Chondrocyte (in vitro differentiated cells): ENCODE measurements around the gene CCDC171. TPM values are rescaled to one million over a fixed set of nuclear protein-coding genes. Genes with fewer than 3 reads are reported as not detected.

Experiments used
- DNase-seq: peaks from one replicate; pipeline ENCODE4 v3.0.0; 2021; ENCODE audit warnings: mixed read lengths, low spot score
- H3K27ac Mint-ChIP-seq: one replicate; pipeline ENCODE4 v1.8.0; 2021; ENCODE audit warnings: mild to moderate bottlenecking, moderate library complexity, mixed read lengths; ENCODE audit not compliant: unreplicated experiment
- H3K27me3 Mint-ChIP-seq: 2 replicates; pipeline ENCODE4 v1.8.0; 2021; ENCODE audit warnings: low read depth, mixed read lengths
- H3K36me3 Mint-ChIP-seq: 2 replicates; pipeline ENCODE4 v1.8.0; 2021; ENCODE audit warnings: low read depth, mixed read lengths
- H3K4me1 Mint-ChIP-seq: 2 replicates; pipeline ENCODE4 v1.8.0; 2021; ENCODE audit warnings: low read depth, mild to moderate bottlenecking, mixed read lengths
- H3K4me3 Mint-ChIP-seq: one replicate; pipeline ENCODE4 v1.8.0; 2021; ENCODE audit warnings: mild to moderate bottlenecking, moderate library complexity, mixed read lengths; ENCODE audit not compliant: unreplicated experiment
- H3K9me3 Mint-ChIP-seq: 2 replicates; pipeline ENCODE4 v1.8.0; 2021; ENCODE audit warnings: low read depth, mixed read lengths
- CTCF ChIP-seq: fragments of 200-600 bp; sonication (generic); IDR thresholded peaks from 2 replicates; pipeline ENCODE4 v1.5.0; 2021; ENCODE audit warnings: antibody characterized with exemption, mild to moderate bottlenecking, moderate library complexity
- total RNA-seq: library from RNA; stranded (reverse); gene quantifications from 3 replicates; pipeline ENCODE4 v1.2.1, GENCODE V29; 2021

CCDC171 gene
- total RNA-seq, 1 donor from 2014 or later, result 3.2 TPM

DNA sequence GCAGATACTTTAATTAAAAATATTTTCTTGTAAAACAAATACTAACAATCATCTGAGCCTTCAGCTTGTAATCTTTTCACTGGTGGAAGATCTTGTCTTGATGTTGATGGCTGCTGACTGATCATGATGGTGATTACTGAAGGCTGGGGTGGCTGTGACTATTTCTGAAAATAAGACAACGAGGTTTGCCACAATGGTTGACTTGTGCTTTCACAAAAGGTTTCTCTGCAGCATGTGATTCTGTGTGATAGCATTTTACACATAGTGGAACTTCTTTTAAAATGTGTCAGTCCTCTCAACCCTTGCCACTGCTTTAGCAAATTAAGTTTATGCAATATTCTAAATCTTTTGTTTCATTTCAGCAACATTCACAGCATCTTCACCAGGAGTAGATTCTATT is 461.0 kb downstream of the CCDC171 start:
- TF ChIP-seq CTCF, result no peak
- no peak overlapping the region for H3K4me3 Mint-ChIP-seq
- H3K9me3 Mint-ChIP-seq, result peaks cover 20% of the 10 kb centered on the region
- no peak for DNase-seq
- H3K36me3 Mint-ChIP-seq, result peaks cover 6% of the 10 kb centered on the region
- H3K4me1 Mint-ChIP-seq, result peaks cover 7% of the 10 kb centered on the region
- H3K27ac Mint-ChIP-seq, result no peak overlapping the region
- H3K27me3 Mint-ChIP-seq, result no peaks in the 10 kb centered on the region

- no peaks in the 10 kb centered on the region for H3K27me3 Mint-ChIP-seq
- H3K27ac Mint-ChIP-seq, result no peak overlapping the region
- H3K36me3 Mint-ChIP-seq, result peaks cover 2% of the 10 kb centered on the region
- DNase-seq, result no peak
- TF ChIP-seq CTCF, result no peak
- H3K9me3 Mint-ChIP-seq, result peaks cover 21% of the 10 kb centered on the region
- H3K4me1 Mint-ChIP-seq, result peaks cover 19% of the 10 kb centered on the region
- H3K4me3 Mint-ChIP-seq, result no peak overlapping the region
Measured at GRCh38 chr9:16022228-16022627, 469.4 kb downstream of the CCDC171 start.

DNA sequence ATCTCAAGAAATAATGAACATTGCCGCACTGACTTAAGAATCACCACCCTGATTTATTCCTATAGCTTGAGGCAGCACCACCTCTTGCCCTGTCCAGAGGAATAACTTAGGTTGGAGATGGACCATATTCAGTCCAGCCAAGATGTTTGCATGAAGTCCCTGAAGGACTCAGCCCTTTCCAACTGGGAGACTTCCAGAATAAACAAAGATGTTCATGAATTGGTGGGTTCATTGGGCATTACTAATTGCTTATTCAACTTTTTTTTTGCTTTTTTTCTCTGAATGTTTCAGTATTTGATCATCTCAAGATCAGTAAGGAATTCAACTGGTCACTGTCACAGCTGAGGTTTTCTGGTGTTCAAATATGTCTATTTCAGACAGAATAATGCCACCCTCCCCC is 470.6 kb downstream of the CCDC171 start:
- Mint-ChIP-seq H3K27ac (peak overlapping the region; percentile 1), H3K36me3 (no peaks in the 10 kb centered on the region), H3K4me1 (peaks cover 32% of the 10 kb centered on the region), H3K27me3 (no peaks in the 10 kb centered on the region), H3K4me3 (no peak overlapping the region), H3K9me3 (peaks cover 15% of the 10 kb centered on the region)
- no peak for DNase-seq
- no peak for TF ChIP-seq CTCF

Other genes starting within 250 kb of the CCDC171 start
- gene TTC39B, start 245.8 kb upstream of the CCDC171 start, total RNA-seq, result 27.9 to 35.1 TPM (median 30.6 TPM) in 3 replicates
- gene SNAPC3, start 130.2 kb upstream of the CCDC171 start, total RNA-seq, result 38.1 to 43.3 TPM (median 38.3 TPM) in 3 replicates
- gene PSIP1, start 42.1 kb upstream of the CCDC171 start, total RNA-seq, result 40.3 to 54.0 TPM (median 44.6 TPM) in 3 replicates